ENCODE measurements around the gene TEAD2. TPM values are rescaled to one million over a fixed set of nuclear protein-coding genes. Genes with fewer than 3 reads are reported as not detected.

Gene TEAD2
- total RNA-seq, 1 donor from 2014 or later: 5.3 TPM

DNA sequence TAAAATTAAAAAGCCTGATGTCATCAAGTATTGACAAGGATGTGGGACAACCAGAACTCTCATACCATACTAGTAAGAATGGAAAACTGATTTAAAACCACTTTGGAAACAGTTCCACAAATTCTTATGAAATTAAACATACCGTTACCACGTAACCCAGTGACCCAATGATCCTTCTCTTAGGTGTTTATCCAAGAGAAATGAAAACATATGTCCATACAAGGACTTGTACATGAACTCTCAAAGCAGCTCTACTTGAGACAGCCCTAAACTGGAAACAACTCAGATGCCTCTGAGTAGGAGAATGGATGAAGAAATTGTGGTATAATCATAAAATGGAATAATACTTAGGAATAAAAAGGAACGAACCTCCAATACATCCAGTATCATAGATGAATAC is 64.8 kb downstream of the TEAD2 start:
- DNase-seq (ENCODE audit: low spot score in 2 of 2) (no peak), FAIRE-seq (no peak)

DNA sequence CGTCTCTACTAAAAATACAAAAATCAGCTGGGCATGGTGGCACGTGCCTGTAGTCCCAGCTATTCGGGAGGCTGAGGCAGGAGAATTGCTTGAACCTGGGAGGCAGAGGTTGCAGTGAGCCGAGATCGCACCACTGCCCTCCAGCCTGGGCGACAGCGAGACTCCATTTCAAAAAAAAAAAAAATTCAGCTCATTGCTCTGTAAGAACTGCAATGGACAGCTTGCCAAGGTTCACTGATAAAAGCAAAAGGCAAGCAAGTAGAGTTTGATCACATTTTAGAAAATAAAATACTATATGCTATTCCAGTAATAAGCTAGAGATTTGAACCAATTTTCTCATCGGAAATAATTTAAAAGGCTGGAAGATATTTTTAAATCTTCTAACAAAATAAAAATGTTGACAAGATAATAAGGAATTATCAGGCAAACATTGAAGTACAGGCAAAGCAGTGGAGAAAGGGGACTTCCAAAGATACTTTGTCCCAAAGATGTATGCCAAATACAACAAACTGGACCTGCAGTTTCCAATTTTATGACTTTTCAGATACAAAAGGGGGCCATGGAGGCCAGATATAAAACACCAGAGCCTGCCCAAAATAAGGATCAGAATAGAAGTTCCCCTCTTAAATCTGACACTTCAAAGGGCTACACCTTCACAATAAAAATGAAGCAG is 66.9 kb downstream of the TEAD2 start:
- FAIRE-seq (no peak), DNase-seq (ENCODE audit: low spot score in 2 of 2) (no peak)

DNA sequence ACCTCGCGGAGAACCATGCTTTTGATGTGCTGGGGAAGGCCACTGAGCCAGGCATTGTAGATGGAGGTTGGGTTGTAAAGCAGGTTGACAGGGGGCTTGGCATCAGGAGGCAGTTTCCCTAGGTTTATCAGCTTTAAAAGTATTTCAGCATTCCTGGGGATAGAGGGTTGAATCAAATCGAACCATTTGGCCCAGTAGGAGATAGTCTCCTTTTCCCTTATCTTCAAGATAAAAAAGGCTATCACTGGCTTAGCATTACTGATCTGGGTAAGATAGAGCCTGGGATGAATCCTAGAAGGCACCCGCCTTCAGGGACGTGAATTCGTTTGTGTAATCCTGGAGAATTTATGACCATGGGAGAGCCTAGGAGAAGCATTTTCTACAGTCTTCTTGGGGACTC is 67.8 kb downstream of the TEAD2 start:
- FAIRE-seq (no peak), DNase-seq (ENCODE audit: low spot score in 2 of 2) (no peak)

Small RNA genes lying within 50 kb of the gene (small RNA-seq; reads per million reads assigned to genes)
- gene MIR4324: not detected

Other genes starting within 250 kb of the TEAD2 start
- 31.0 TPM for gene LIN7B, start 248.0 kb downstream of the TEAD2 start, total RNA-seq
- 1.2 TPM for gene C19orf73, start 243.3 kb downstream of the TEAD2 start, total RNA-seq
- gene PPFIA3, start 242.9 kb downstream of the TEAD2 start, total RNA-seq: 47.7 TPM
- gene HRC, start 207.0 kb downstream of the TEAD2 start, total RNA-seq: 0.41 TPM
- gene TRPM4, start 204.6 kb downstream of the TEAD2 start, total RNA-seq: 4.1 TPM
- not detected for gene SLC6A16, start 37.2 kb downstream of the TEAD2 start, total RNA-seq
- gene CD37, start 27.0 kb downstream of the TEAD2 start, total RNA-seq: 0.82 TPM
- gene DKKL1, start 1.5 kb upstream of the TEAD2 start, total RNA-seq: 1.2 TPM
- gene KASH5, start 25.8 kb upstream of the TEAD2 start, total RNA-seq: not detected
- gene PTH2, start 61.0 kb upstream of the TEAD2 start, total RNA-seq: not detected
- gene GFY, start 63.0 kb upstream of the TEAD2 start, total RNA-seq: not detected
- gene SLC17A7, start 79.1 kb upstream of the TEAD2 start, total RNA-seq: 13.9 TPM
- 60.7 TPM for gene PIH1D1, start 89.4 kb upstream of the TEAD2 start, total RNA-seq
- gene ALDH16A1, start 90.8 kb upstream of the TEAD2 start, total RNA-seq: 11.8 TPM
- 0.41 TPM for gene FLT3LG, start 111.8 kb upstream of the TEAD2 start, total RNA-seq
- 2,981 TPM for gene RPL13A, start 125.2 kb upstream of the TEAD2 start, total RNA-seq
- 4,137 TPM for gene RPS11, start 134.0 kb upstream of the TEAD2 start, total RNA-seq
- gene FCGRT, start 150.2 kb upstream of the TEAD2 start, total RNA-seq: 13.0 TPM
- gene RCN3, start 165.6 kb upstream of the TEAD2 start, total RNA-seq: 2.4 TPM
- 33.4 TPM for gene NOSIP, start 218.1 kb upstream of the TEAD2 start, total RNA-seq
- gene PRRG2, start 218.9 kb upstream of the TEAD2 start, total RNA-seq: 0.41 TPM
- gene PRR12, start 228.8 kb upstream of the TEAD2 start, total RNA-seq: 5.7 TPM

Data from frontal cortex (tissue), 4 donors.